A549 (cell line): Measurements from ENCODE around the gene AOAH.

ENCODE experiments used
- GATA3 ChIP-seq: IDR thresholded peaks from 2 replicates; pipeline ENCODE4 v1.6.1; 2012; ENCODE audit warnings: borderline replicate concordance
- POLR2A ChIP-seq: IDR thresholded peaks from 2 replicates; pipeline ENCODE4 v1.6.1; 2012; ENCODE audit warnings: mild to moderate bottlenecking, low read length
- TF ChIP-seq, protein P1 (sequence below): fragments of >200 bp; sonication (Bioruptor Twin); formaldehyde crosslinking; IDR thresholded peaks from 3 replicates; pipeline ENCODE4 v1.5.1; 2016

DNA sequence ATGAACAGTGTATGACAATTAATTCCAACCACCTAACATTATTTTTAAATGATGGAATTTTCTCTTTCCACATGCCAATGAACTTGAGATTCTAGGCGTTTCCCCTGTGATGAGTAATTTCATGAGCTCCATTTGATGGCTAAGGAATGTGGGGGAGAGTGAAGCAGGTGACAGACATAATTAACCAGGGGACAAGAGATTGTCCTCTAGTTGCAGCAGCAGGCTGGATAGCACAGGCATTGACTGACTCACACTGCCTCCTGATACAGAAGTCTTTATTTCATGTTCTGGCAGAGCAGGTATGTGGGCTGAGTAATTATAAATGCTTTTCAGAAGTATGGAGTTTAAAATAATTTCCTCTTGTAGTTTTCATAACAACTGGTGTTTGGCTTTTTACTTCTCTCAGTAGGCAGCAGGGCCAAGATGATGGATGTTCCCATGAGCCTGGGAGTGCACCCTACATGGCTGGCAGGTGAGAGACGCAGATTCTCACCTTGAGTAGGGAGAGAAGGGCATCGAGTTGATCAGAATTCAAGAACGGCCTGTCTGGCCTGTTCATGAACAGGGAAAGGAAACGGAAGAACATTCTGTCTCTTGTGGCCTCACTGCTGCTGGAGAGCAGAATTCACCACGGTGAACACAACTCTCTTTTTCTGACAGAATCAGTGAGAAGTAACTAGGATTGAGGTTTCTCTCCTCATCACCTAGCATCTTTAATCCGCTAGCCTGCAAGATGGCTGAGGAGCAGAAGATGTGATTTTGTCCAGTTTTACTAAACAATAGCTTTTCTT lies 118.8 kb downstream of the AOAH start:
- TF ChIP-seq POLR2A (no peak), GATA3 (no peak)
- TF ChIP-seq, protein P1, sequence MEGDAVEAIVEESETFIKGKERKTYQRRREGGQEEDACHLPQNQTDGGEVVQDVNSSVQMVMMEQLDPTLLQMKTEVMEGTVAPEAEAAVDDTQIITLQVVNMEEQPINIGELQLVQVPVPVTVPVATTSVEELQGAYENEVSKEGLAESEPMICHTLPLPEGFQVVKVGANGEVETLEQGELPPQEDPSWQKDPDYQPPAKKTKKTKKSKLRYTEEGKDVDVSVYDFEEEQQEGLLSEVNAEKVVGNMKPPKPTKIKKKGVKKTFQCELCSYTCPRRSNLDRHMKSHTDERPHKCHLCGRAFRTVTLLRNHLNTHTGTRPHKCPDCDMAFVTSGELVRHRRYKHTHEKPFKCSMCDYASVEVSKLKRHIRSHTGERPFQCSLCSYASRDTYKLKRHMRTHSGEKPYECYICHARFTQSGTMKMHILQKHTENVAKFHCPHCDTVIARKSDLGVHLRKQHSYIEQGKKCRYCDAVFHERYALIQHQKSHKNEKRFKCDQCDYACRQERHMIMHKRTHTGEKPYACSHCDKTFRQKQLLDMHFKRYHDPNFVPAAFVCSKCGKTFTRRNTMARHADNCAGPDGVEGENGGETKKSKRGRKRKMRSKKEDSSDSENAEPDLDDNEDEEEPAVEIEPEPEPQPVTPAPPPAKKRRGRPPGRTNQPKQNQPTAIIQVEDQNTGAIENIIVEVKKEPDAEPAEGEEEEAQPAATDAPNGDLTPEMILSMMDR = no peak
